Amygdala (tissue), 56 donors: ENCODE results near the gene ABHD12.
"Not testable (repeated sequence)": the region's sequence is repeated elsewhere in the genome, so short reads cannot be mapped to it uniquely, and the experiment has no call there.

Experiments
- DNase-seq, 56 donors: peaks; one replicate each; lab custom pipeline; 2025; lab: John Stamatoyannopoulos, UW

ABHD12 gene

GRCh38 chr20:25390538-25391528 is at the start of gene ABHD12:
Gene ABHD12 (minus strand): TSS chr20:25390835. CDS start chr20:25390703, 132 bp downstream.
- peak; percentile 47 to 97 (median 93) for DNase-seq

- DNase-seq = no peak
Observed at GRCh38 chr20:25439328-25439727, 48.7 kb upstream of the ABHD12 start.

GRCh38 chr20:25437153-25437581 is 46.5 kb upstream of the ABHD12 start:
- DNase-seq = no peak

GRCh38 chr20:25424536-25424935 is 33.9 kb upstream of the ABHD12 start:
- no peak for DNase-seq

GRCh38 chr20:25422032-25422431 is 31.4 kb upstream of the ABHD12 start:
- no peak for DNase-seq

- DNase-seq = no peak
Observed at GRCh38 chr20:25421102-25421501, 30.5 kb upstream of the ABHD12 start.

- no peak for DNase-seq
Observed at GRCh38 chr20:25418776-25419175, 28.1 kb upstream of the ABHD12 start.

- no peak for DNase-seq
Observed at GRCh38 chr20:25408890-25409289, 18.3 kb upstream of the ABHD12 start.

GRCh38 chr20:25408170-25408547 is 17.5 kb upstream of the ABHD12 start:
- DNase-seq = no peak

GRCh38 chr20:25407311-25408169 is 16.9 kb upstream of the ABHD12 start, which contains the start of gene GINS1:
Gene GINS1 (plus strand): TSS chr20:25407673. CDS start chr20:25407821, 148 bp downstream.
- DNase-seq = peak in 54 of 56 donors; percentile 18 to 88 (median 72)

GRCh38 chr20:25402583-25402982 is 11.9 kb upstream of the ABHD12 start:
- no peak for DNase-seq

GRCh38 chr20:25400291-25400732 is 9.7 kb upstream of the ABHD12 start:
- DNase-seq = not testable (repeated sequence)

GRCh38 chr20:25399037-25399430 is 8.4 kb upstream of the ABHD12 start:
- peak in 25 of 56 donors; percentile 5 to 91 (median 26) for DNase-seq

GRCh38 chr20:25398376-25399036 is 7.9 kb upstream of the ABHD12 start:
- DNase-seq = no peak

GRCh38 chr20:25397821-25398220 is 7.2 kb upstream of the ABHD12 start:
- DNase-seq = no peak

- no peak for DNase-seq
Observed at GRCh38 chr20:25397096-25397495, 6.5 kb upstream of the ABHD12 start.

GRCh38 chr20:25394996-25395395 is 4.4 kb upstream of the ABHD12 start:
- no peak for DNase-seq

- peak in 3 of 56 donors; percentile 5 to 40 (median 18) for DNase-seq
Observed at GRCh38 chr20:25394276-25394675, 3.6 kb upstream of the ABHD12 start.

GRCh38 chr20:25389858-25390537 is 637 bp downstream of the ABHD12 start:
- peak in 23 of 56 donors; percentile 9 to 67 (median 45) for DNase-seq

GRCh38 chr20:25389401-25389857 is 1.2 kb downstream of the ABHD12 start:
- no peak for DNase-seq
